ENCODE results near the gene TAGLN. TPM values are rescaled to one million over a fixed set of nuclear protein-coding genes. Genes with fewer than 3 reads are reported as not detected.

The TAGLN gene
- total and polyA plus RNA-seq, 2 experiments from 2014 or later: 1,454 to 2,613 TPM

DNA sequence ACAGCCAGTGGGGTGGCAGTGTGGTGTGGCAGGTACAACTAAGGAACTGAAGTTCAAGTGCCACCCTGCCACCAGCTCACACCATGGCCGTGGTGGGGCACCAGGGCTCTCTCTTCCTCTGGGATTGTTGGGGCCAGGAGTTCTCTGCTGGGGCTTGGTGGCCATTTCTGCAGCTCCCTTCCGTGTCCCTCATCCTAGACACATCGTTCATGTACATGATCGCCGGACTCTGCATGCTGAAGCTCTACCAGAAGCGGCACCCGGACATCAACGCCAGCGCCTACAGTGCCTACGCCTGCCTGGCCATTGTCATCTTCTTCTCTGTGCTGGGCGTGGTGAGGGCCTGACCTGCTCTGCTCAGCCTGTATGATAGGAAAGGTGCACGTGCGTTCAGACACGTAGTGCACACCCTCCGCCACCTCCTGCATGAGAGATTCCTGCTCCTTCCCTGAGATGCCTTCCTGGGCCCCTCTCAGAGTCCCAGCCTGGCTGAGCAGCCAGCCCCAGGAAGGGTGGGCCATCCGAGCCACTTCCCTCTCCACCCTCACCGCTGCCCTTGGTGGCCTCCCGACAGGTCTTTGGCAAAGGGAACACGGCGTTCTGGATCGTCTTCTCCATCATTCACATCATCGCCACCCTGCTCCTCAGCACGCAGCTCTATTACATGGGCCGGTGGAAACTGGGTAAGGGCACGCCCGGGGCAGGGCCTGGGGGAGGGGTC lies 7.3 kb upstream of the TAGLN start:
- no peak overlapping the region for H2AFZ ChIP-seq
- H3K4me3 ChIP-seq: no peak overlapping the region
- no peak overlapping the region for H3K9ac ChIP-seq
- no peak for TF ChIP-seq EZH2 (IDR thresholded peaks at IDR 0.05; ENCODE audit: insufficient read depth, poor library complexity, severe bottlenecking)
- H3K9me3 ChIP-seq (ENCODE audit: low read depth): no peaks in the 10 kb centered on the region
- 94 to 97% methylated on average over 21 to 26 of the region's 26 CpGs for WGBS, 2 experiments (ENCODE audit: low coverage in 1 of 2, low lambda C conversion rate in 2 of 2, missing lambda C conversion rate in 2 of 2)
- H3K4me1 ChIP-seq (ENCODE audit: insufficient read depth): no peaks in the 10 kb centered on the region
- DNase-seq: no peak
- no peaks in the 10 kb centered on the region for H3K27me3 ChIP-seq (replicated peaks; ENCODE audit: insufficient read depth)
- in situ Hi-C loops (cut with MboI): no loop called here
- no peaks in the 10 kb centered on the region for H3K79me2 ChIP-seq (ENCODE audit: insufficient read depth)
- no peaks in the 10 kb centered on the region for H3K9me2 ChIP-seq (ENCODE audit: insufficient read depth)
- H4K20me1 ChIP-seq (ENCODE audit: insufficient read depth): no peaks in the 10 kb centered on the region
- H3K4me2 ChIP-seq (ENCODE audit: unreplicated experiment): no peak overlapping the region
- no peaks in the 10 kb centered on the region for H3F3A ChIP-seq (ENCODE audit: insufficient read depth)
- no peaks in the 10 kb centered on the region; the same call in 1 of the 2 replicates for H3K36me3 ChIP-seq (ENCODE audit: low read depth)
- H3K27ac ChIP-seq: no peak overlapping the region

GRCh38 chr11:117192401-117192875 lies 6.7 kb upstream of the TAGLN start:
- Histone ChIP-seq H4K20me1 (ENCODE audit: insufficient read depth) (no peaks in the 10 kb centered on the region), H3K9ac (no peak overlapping the region)
- WGBS, 2 experiments (ENCODE audit: low coverage in 1 of 2, low lambda C conversion rate in 2 of 2, missing lambda C conversion rate in 2 of 2): 95 to 96% methylated on average over 14 to 17 of the region's 17 CpGs

DNA sequence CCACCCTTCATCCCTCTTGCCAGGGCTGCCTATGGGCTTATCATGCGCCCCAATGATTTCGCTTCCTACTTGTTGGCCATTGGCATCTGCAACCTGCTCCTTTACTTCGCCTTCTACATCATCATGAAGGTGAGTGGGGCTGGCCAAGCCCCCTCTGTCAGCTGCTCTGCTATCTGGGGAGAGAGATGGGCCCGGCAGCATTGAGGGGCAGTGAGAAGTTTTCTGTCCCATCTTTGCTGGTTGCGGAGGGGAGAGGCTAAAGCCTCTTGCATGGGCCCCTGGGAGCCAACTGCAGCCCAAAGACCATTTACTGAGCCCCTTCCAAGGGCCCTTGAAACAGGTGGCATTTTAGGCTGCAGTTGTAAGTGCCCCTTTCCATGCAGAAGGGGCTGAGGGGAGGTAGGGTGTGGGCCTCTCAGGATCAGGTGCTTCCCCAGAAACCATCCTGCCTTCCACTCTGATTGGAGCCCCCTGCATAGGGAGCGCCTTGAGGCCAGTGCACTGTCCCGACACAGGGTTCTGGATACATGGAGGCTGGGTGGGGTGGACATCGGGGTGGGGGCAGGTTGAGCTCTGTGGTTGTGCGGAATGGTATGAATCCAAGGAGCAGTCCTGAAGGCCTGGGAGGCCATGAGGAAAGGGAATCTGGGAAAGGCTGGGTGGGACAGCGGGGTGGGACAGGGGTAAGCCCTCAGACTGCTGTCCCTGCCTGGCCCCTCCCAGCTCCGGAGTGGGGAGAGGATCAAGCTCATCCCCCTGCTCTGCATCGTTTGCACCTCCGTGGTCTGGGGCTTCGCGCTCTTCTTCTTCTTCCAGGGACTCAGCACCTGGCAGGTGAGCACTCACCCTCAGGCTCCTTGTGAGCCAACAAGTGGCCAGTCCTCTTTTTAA lies 5.8 kb upstream of the TAGLN start:
- no peaks in the 10 kb centered on the region; the same call in 1 of the 2 replicates for H3F3A ChIP-seq (ENCODE audit: insufficient read depth)
- no peaks in the 10 kb centered on the region for H3K9me2 ChIP-seq (ENCODE audit: insufficient read depth)
- in situ Hi-C loops (cut with MboI): no loop called here
- H3K9ac ChIP-seq: no peak overlapping the region
- H3K79me2 ChIP-seq (ENCODE audit: insufficient read depth): peaks cover 12% of the 10 kb centered on the region
- peaks cover 6% of the 10 kb centered on the region for H3K4me1 ChIP-seq (ENCODE audit: insufficient read depth)
- H3K36me3 ChIP-seq (ENCODE audit: low read depth): no peaks in the 10 kb centered on the region; the same call in 1 of the 2 replicates
- no peak overlapping the region for H3K4me3 ChIP-seq
- TF ChIP-seq EZH2phosphoT487 (IDR thresholded peaks at IDR 0.05; ENCODE audit: insufficient read depth, low read depth): no peak
- TF ChIP-seq EZH2 (IDR thresholded peaks at IDR 0.05; ENCODE audit: insufficient read depth, poor library complexity, severe bottlenecking): no peak
- H4K20me1 ChIP-seq (ENCODE audit: insufficient read depth): no peaks in the 10 kb centered on the region
- no peaks in the 10 kb centered on the region for H3K27me3 ChIP-seq (replicated peaks; ENCODE audit: insufficient read depth)
- DNase-seq: no peak
- H3K27ac ChIP-seq: no peak overlapping the region
- H2AFZ ChIP-seq: no peak overlapping the region
- no peaks in the 10 kb centered on the region for H3K9me3 ChIP-seq (ENCODE audit: low read depth)
- 91 to 94% methylated on average over 13 to 15 of the region's 15 CpGs for WGBS, 2 experiments (ENCODE audit: low coverage in 1 of 2, low lambda C conversion rate in 2 of 2, missing lambda C conversion rate in 2 of 2)
- no peak overlapping the region for H3K4me2 ChIP-seq (ENCODE audit: unreplicated experiment)

More at GRCh38 chr11:117192401-117192875, 6.7 kb upstream of the TAGLN start:
- no peaks in the 10 kb centered on the region; the same call in 1 of the 2 replicates for H3K36me3 ChIP-seq (ENCODE audit: low read depth)
- no peaks in the 10 kb centered on the region for H3K9me2 ChIP-seq (ENCODE audit: insufficient read depth)
- H3F3A ChIP-seq (ENCODE audit: insufficient read depth): no peaks in the 10 kb centered on the region
- DNase-seq: no peak
- TF ChIP-seq EZH2 (IDR thresholded peaks at IDR 0.05; ENCODE audit: insufficient read depth, poor library complexity, severe bottlenecking) (no peak), EZH2phosphoT487 (IDR thresholded peaks at IDR 0.05; ENCODE audit: insufficient read depth, low read depth) (no peak)
- peaks cover 2% of the 10 kb centered on the region; the same call in 1 of the 2 replicates for H3K79me2 ChIP-seq (ENCODE audit: insufficient read depth)
- H3K27me3 ChIP-seq (replicated peaks; ENCODE audit: insufficient read depth): no peaks in the 10 kb centered on the region
- H3K4me1 ChIP-seq (ENCODE audit: insufficient read depth): no peaks in the 10 kb centered on the region
- in situ Hi-C loops (cut with MboI): no loop called here
- H3K4me2 ChIP-seq (ENCODE audit: unreplicated experiment): no peak overlapping the region
- no peak overlapping the region for H3K4me3 ChIP-seq
- no peak overlapping the region for H3K27ac ChIP-seq
- H3K9me3 ChIP-seq (ENCODE audit: low read depth): no peaks in the 10 kb centered on the region
- H2AFZ ChIP-seq: no peak overlapping the region

GRCh38 chr11:117194267-117194666 lies 4.9 kb upstream of the TAGLN start:
- no peak overlapping the region for H3K4me3 ChIP-seq
- H3K9ac ChIP-seq: no peak overlapping the region
- peaks cover 20% of the 10 kb centered on the region for H3K79me2 ChIP-seq (ENCODE audit: insufficient read depth)
- DNase-seq: no peak
- in situ Hi-C loops (cut with MboI): no loop called here
- H3K4me2 ChIP-seq (ENCODE audit: unreplicated experiment): no peak overlapping the region
- WGBS, 2 experiments (ENCODE audit: low coverage in 1 of 2, low lambda C conversion rate in 2 of 2, missing lambda C conversion rate in 2 of 2): 81 to 84% methylated on average over 5 of the region's 5 CpGs
- H3K36me3 ChIP-seq (ENCODE audit: low read depth): no peaks in the 10 kb centered on the region
- H3K27ac ChIP-seq: no peak overlapping the region
- H3K27me3 ChIP-seq (replicated peaks; ENCODE audit: insufficient read depth): no peaks in the 10 kb centered on the region
- no peaks in the 10 kb centered on the region for H4K20me1 ChIP-seq (ENCODE audit: insufficient read depth)
- H3K4me1 ChIP-seq (ENCODE audit: insufficient read depth): peaks cover 10% of the 10 kb centered on the region
- no peaks in the 10 kb centered on the region for H3K9me2 ChIP-seq (ENCODE audit: insufficient read depth)
- TF ChIP-seq EZH2 (IDR thresholded peaks at IDR 0.05; ENCODE audit: insufficient read depth, poor library complexity, severe bottlenecking): no peak
- no peak for TF ChIP-seq EZH2phosphoT487 (IDR thresholded peaks at IDR 0.05; ENCODE audit: insufficient read depth, low read depth)
- no peak overlapping the region for H2AFZ ChIP-seq
- H3K9me3 ChIP-seq (ENCODE audit: low read depth): no peaks in the 10 kb centered on the region
- H3F3A ChIP-seq (ENCODE audit: insufficient read depth): no peaks in the 10 kb centered on the region; the same call in 1 of the 2 replicates
